Activated CD8-positive, alpha-beta memory T cell treated with anti-CD3 and anti-CD28 coated beads for 36 hours (primary cell): Measurements from ENCODE around the gene TREML4. TPM values are rescaled to one million over a fixed set of nuclear protein-coding genes. Genes with fewer than 3 reads are reported as not detected.
"Not testable (repeated sequence)": the region's sequence is repeated elsewhere in the genome, so short reads cannot be mapped to it uniquely, and the experiment has no call there.

Experiments used
- CTCF ChIA-PET: fragments of 350-600 bp; sonication (Branson Sonifier 250); formaldehyde crosslinking; loops from one replicate; lab custom pipeline; 2021; ENCODE audit warnings: antibody characterized with exemption; lab: Charles Lee
- POLR2A ChIA-PET: fragments of 350-600 bp; sonication (Branson Sonifier 250); formaldehyde crosslinking; loops from one replicate; lab custom pipeline; 2021; ENCODE audit warnings: antibody characterized with exemption; lab: Charles Lee
- total RNA-seq, 2 experiments: library from RNA; stranded (reverse); gene quantifications; one replicate each; pipeline ENCODE4 v1.2.3, GENCODE V29; 2021

The TREML4 gene
- total RNA-seq, 2 experiments from 2014 or later: not detected

GRCh38 chr6:41246529-41246928 is 18.4 kb downstream of the TREML4 start:
- POLR2A ChIA-PET: not testable (repeated sequence)

GRCh38 chr6:41247288-41247865 is 19.2 kb downstream of the TREML4 start:
- ChIA-PET CTCF (no interaction called here), POLR2A (no interaction called here)

More at GRCh38 chr6:41246529-41246928, 18.4 kb downstream of the TREML4 start:
- CTCF ChIA-PET: not testable (repeated sequence)

- ChIA-PET CTCF (no interaction called here), POLR2A (no interaction called here)
These were observed 19.9 kb downstream of the TREML4 start for GRCh38 chr6:41247882-41248705.

GRCh38 chr6:41252401-41253169 is 24.4 kb downstream of the TREML4 start:
- ChIA-PET CTCF (no interaction called here), POLR2A (no interaction called here)

- ChIA-PET CTCF (no interaction called here), POLR2A (no interaction called here)
These were observed 27.0 kb downstream of the TREML4 start for GRCh38 chr6:41255110-41255509.

GRCh38 chr6:41255638-41256246 is 27.6 kb downstream of the TREML4 start:
- ChIA-PET POLR2A (no interaction called here), CTCF (no interaction called here)

- POLR2A ChIA-PET: no interaction called here
- CTCF ChIA-PET: no interaction called here
These were observed 28.2 kb downstream of the TREML4 start for GRCh38 chr6:41256383-41256782.

- ChIA-PET POLR2A (no interaction called here), CTCF (no interaction called here)
These were observed 29.4 kb downstream of the TREML4 start for GRCh38 chr6:41257369-41258195.

- ChIA-PET CTCF (no interaction called here), POLR2A (no interaction called here)
These were observed 30.0 kb downstream of the TREML4 start for GRCh38 chr6:41258196-41258493.

- CTCF ChIA-PET: no interaction called here
- POLR2A ChIA-PET: no interaction called here
These were observed 34.3 kb downstream of the TREML4 start for GRCh38 chr6:41262401-41262800.

- POLR2A ChIA-PET: no interaction called here
- CTCF ChIA-PET: interaction anchor here (0.6 kb wide), 2 partner anchors 58 to 591 kb away, joined by 3 read pairs; no protein-coding TSS in a partner anchor
These were observed 35.1 kb downstream of the TREML4 start for GRCh38 chr6:41263267-41263666.

GRCh38 chr6:41266541-41266940 is 38.4 kb downstream of the TREML4 start:
- CTCF ChIA-PET: interaction anchor here (0.6 kb wide), 1 partner anchor 338 kb away, joined by 3 read pairs; no protein-coding TSS in a partner anchor
- POLR2A ChIA-PET: no interaction called here

- CTCF ChIA-PET: no interaction called here
- POLR2A ChIA-PET: no interaction called here
These were observed 40.3 kb downstream of the TREML4 start for GRCh38 chr6:41268478-41268877.

- ChIA-PET CTCF (no interaction called here), POLR2A (no interaction called here)
These were observed 41.0 kb downstream of the TREML4 start for GRCh38 chr6:41269166-41269565.

GRCh38 chr6:41269716-41270115 is 41.6 kb downstream of the TREML4 start:
- CTCF ChIA-PET: no interaction called here

GRCh38 chr6:41271901-41272395 is 43.8 kb downstream of the TREML4 start:
- POLR2A ChIA-PET: no interaction called here
- CTCF ChIA-PET: no interaction called here

More at GRCh38 chr6:41269716-41270115, 41.6 kb downstream of the TREML4 start:
- POLR2A ChIA-PET: no interaction called here

GRCh38 chr6:41272591-41273240 is 44.6 kb downstream of the TREML4 start:
- CTCF ChIA-PET: no interaction called here
- POLR2A ChIA-PET: no interaction called here

GRCh38 chr6:41273714-41274113 is 45.6 kb downstream of the TREML4 start:
- CTCF ChIA-PET: no interaction called here

More at GRCh38 chr6:41273714-41274113, 45.6 kb downstream of the TREML4 start:
- POLR2A ChIA-PET: no interaction called here
